GM19238 (cell line): ENCODE results near the gene CACNA1B.
"Not testable (repeated sequence)": the region's sequence is repeated elsewhere in the genome, so short reads cannot be mapped to it uniquely, and the experiment has no call there.

ENCODE experiments used
- DNase-seq: peaks from one replicate; pipeline ENCODE4 v3.0.0; 2011; ENCODE audit warnings: low spot score; ENCODE audit not compliant: insufficient read length

The CACNA1B gene

DNA sequence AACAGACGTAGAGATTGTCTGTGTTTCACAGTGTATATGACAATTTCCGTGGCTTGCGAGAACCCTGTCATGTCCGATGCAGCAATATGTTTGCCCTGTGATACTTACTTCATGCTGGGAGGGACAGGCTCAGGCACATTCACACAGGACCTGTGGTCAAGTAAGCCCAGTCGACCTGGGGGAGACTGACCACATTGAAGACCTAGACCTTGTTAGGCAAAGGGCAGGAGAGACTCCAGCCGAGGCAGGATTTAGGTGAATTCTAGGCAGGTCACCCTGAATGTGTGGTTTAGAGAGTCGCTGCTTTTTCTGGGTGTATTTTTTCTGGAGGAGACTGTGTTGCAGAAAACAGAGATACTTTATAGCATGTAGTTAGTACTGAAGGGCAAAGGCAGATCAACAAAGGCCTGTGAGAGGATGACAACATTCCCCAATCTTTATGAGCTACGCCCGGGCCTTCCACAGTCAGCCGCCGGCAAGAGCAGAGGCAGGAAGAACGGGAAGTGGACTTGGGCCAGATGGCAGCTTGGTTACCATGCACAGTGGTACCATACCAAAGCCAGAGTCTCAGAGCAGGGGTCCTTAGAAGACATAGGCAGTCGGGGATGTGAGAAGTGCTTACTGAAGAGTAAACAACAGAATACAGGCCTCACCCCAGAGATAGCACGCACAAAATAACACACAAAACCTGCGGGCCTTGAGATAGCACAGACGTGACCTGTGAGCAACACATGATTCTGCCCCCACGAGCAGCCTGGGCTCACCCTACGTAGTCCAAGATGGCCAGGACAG lies 220.7 kb downstream of the CACNA1B start:
- no peak for DNase-seq

DNA sequence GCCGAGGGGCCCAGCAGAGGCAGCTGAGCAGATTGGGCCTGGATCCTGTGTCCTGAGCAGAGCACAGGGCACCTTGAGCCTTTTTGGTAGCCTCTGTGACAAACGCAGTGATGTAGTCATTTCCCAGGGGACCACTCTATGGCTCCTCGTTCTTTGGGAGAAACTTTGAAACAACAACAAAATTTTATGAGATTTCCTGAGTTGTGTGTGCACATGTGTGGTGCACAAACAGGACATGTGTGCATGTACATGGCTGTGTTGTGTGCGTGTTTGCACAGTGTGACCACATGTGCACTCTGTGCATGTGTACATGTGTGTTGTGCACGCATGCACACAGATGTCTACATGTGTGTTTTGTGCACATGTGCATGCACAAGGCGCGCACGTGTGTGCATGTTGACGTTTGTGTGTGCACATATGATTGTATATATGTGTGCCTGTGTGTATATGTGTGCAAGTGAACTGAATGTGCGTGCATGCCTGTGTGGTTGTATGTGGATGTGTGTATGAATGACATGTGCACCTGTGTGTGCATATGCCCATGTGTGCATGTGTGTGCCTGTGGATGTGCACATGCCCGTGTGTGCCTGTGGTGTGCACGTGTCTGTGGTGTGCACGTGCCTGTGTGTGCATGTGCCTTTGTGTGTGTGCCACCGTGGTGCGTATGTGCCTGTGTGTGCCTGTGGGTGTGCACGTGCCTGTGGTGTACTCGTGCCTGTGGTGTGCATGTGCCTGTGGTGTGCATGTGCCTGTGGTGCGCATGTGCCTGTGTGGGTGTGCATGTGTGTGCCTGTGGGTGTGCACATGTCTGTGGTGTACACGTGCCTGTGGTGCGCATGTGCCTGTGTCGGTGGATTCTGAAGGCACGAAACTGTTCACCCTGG lies 221.6 kb downstream of the CACNA1B start:
- no peak for DNase-seq

DNA sequence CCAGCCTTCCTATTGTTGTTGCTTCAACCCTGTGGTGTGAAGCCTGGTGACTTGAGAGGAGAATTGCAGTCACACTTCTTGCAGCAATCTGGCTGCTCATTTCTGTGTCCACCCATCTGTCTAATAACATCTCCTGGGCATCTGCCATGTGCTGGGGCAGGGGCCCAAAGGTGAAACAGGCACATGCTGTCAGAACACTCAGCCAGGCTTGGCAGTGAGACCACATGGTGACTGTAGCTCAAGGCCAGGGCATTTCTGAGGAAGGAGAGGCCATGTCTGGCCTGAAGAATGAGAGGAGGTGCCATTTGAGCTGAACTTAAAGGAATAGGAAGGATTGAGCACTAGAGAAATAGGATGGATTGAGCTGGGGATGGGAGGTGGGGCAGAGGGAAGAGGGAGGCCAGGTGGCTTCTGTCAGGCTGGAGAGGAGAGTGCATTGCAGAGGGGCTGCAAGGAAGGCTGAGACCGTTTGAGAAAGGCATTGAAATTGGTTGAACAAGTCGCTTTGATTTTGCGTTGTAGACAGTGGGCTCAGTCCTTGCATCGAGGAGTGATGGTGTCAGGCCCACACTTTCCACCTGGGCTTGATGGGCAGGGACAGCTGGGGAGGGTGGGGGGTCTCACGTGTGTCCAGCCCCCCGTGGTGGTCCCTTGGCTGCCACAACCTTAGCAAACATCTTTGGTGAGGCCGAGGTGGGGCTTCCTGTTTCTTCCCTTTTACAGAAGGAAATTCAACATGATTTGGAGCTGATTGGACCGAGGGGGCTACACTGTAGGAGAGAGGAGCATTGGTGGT lies 222.4 kb downstream of the CACNA1B start:
- no peak for DNase-seq

DNA sequence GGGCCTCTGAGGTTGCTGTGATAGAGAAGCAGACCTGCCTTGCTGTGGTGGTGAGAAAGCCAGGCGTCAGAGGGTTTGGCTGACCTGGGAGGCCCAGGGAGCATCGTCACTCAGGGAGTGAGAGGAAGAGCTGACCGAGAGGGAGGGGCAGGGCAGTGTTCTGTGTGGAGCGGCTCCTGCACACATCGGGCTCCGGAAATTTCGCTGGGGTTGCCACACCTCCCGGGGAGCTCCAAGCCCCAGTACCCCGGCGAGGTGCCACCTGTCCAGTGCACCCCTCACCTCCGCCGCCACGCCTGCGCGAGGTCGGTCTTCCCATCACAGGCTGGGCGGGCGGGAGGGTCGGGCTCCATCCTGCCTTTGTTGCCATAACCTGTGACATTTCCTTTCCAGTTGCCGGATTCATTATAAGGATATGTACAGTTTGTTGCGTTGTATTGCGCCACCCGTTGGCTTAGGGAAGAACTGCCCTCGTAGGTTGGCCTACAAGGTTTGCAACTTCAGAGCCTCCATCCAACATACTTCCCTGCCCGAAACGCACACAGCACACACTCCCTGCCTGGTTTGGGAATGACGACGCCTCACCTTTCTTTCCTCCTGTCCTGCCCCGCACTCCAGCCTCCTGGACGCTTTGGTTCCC lies 223.2 kb downstream of the CACNA1B start:
- no peak for DNase-seq

DNA sequence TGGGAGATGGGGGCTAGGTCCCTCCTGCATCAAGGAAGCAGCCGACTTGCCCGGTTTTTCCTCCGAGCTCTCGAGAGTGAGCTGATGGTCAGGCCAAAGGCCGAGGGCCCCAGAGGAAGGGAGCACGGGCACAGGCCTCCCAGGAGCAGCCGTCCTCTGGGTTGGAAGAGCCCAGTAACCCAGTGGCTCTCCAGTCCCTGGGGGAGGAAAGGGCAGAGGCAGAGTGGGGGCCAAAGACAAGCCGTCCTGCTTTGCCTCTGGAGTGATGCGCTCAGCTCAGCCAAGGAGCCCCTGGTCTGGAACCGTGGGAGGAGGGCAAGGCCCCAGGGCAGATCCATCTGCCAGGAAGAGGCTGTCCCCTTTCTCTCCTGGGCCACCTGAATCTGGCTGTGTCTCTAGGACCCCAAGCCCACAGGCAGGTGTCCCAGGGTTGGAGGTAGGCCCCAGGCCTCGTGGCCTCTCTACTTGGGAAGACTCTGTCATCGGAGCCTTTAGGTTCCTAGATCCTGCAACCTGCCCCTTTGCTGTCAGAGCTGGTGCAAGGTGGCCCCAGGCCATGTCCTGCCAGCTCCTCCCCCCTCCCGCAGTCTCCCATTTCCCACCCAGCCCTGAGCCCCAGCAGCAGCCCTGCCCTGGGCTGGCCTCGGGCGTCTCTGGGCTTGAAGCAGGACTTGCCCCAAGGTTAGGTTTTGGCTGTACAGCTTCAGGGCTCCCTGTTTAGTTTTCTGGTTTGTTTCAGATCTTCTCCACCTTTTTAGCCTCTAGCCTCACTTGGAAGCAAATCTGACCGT lies 224.1 kb downstream of the CACNA1B start:
- no peak for DNase-seq

DNA sequence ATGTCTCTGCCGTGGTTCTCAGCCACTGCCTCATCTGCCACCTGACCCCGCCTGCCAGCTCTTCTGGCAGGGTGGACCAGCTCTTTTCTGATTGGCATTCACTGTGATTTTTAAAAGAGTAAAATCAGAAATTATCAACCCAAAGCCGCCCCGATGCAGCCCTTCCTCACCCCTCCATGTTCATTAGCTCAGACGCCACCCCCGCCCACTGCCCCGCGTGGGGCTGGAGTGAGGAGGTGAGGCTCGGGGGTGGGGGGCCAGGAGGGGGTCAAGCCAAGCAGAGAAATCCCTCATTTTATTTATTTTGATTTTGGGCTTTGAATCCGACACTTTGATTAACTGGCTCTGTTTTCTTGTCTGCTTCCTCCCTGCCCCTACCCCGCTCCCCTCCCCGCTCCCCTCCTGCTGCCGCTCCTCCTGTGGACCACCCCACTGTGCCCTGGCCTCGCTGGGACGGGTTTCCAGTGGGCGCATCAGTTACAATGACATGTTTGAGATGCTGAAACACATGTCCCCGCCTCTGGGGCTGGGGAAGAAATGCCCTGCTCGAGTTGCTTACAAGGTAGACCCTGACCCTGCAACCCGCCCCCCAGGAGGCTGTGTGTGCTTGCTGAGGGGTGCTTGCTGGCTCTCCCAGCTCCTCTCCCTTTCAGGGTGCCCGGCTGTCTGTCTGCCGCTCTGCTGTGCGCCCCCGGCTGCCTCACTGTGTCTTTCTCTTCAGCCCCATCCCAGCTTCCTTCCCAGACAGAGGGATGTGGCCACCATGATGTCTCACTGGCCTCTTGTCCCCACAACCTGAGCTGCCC lies 224.9 kb downstream of the CACNA1B start:
- DNase-seq = no peak

DNA sequence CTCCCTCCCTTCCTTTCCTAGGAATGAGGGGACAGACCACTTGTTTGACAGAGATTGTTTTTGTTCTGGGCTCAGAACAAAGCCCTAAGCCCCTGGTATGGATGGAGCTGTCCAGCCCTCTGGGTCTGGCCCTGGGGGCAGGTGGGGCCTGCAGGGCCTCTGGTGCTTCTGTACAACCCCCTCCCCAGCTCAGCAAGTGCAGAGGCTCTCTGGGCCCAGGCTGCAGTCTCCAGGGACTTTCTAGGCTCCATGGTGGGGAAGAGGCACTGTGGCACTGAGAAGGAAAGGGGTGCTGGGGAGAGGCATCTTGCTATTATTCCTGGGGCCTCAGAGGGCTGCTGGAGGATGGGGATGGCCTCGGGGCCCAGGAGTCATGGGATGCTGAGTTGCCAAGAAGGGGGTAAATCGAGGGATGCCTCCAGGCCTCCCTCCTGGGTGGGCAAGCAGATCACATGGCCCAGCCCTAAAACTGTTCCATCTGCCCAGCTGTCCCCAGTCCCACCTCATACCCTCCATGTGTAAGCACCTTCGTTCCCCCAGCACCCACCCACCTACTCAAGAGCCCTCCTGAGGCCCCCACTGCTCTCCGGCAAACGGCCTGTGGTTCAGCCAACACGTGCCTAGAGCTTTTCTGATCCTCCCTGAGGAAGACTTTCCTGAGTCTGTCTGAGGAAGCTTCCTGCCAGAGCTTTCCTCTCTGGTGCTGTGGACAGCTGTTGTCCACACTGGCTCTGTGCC lies 225.7 kb downstream of the CACNA1B start:
- no peak for DNase-seq

DNA sequence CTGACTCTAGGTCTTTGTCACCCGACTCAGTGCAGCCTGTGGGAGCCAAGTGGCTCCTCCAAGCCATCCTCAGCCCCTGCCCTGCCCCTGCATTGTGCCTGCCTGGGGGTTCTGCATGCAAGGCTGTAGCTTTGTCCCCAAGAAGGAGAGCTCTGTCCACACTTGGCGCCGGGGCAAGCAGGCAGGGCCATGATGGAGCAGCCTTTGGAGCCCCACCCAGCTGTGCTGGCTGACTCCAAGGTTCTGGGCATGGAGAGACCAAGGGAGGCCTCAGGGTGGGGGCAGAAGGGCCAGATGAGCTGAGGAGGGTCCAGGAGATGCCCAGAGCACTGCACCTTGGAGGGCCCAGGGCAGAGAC lies 226.2 kb downstream of the CACNA1B start:
- DNase-seq = no peak

DNA sequence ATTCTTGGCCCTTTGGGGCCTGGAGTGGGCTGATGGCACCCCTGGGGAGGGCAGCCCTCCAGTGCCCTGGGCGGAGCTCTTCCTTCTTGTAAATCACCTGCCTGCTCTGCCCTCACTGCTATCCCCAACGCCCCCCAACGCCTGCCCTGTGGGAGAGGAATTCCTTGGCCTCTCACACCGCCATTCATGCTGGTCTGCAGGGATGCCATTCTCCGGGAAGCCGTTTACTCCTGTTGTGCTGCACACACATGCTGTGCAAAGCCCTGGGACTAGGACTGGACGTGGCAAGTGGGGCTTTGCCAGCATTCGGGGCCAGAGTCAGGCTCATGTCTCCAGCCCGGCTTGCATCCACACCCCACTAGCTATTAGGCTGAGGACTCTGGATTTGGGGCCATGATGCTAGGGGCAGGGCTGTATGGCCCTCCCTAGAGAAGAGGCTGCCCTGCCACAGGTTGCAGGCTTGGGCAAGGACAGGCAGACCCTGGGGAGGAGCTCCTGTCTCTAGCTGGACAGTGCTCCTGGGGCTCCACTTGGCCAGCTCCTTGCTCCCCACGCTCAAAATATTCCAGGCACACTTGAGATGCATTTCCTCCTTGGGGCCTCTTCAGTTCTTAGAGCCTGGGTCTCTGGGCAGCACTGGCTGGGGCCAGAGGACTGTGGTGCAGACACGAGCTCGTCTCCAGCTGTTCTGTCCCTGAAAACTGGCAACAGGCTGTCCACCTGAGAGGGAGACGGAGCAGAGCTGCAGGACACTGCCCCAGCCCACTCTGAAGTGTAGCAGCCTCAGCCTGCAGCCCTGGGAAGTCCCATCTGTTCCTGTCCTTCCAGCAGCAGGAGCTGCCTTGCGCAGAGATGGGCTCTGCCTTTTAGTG lies 226.9 kb downstream of the CACNA1B start:
- no peak for DNase-seq

DNA sequence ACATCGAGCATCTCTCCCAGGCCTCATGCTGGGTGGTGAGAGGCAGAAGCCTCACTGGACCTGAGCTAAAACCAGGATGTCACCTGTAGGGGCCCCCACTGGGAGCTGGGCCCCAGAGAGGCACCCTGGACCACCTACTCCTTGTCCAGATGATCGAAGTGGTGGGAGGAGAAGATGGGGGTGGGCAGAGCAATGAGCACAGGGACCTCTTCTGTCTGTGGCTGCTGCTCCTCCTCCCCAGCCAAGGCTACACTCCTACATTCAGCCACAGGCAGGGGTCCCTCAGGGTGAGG lies 227.5 kb downstream of the CACNA1B start:
- no peak for DNase-seq

DNA sequence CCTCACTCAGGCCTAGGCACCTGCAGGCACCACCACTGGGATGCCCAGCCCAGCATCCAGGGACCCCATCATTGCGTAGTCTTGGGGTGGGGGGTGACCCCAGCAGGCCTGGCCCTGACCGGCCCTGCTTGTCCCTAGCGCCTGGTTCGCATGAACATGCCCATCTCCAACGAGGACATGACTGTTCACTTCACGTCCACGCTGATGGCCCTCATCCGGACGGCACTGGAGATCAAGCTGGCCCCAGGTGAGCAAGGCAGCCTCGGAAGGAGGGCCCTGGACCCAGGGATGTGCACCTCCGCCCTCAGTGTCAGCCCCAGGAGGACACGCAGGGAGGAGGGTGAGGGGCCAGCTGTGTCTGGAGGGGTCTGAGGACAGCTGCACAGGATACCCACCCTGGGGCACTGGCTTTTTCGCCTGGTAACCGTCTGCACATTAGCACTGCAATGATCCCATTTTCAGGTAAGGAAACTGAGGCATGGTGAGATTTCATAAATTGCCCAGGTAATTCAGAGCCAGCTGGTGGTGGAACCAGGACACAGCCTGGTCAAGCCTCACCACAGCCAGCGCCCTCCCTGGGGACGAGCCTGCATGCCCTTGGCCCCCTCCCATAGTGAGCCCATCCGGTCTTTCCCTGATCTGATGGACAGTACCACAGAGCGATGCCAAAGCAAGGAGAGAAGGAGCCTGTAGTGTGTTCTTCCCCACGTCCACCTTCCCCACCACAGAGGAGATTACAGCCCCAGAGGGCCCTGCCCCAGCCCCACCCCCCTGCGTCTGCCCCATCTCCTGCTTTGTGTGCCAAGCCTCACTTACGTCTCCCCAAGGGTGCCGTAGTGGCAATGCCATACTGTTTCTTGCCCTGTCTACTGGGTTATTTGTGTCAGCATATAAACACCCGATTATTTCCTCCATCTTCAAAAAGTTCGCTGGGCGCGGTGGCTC lies 228.3 kb downstream of the CACNA1B start:
- no peak for DNase-seq

DNA sequence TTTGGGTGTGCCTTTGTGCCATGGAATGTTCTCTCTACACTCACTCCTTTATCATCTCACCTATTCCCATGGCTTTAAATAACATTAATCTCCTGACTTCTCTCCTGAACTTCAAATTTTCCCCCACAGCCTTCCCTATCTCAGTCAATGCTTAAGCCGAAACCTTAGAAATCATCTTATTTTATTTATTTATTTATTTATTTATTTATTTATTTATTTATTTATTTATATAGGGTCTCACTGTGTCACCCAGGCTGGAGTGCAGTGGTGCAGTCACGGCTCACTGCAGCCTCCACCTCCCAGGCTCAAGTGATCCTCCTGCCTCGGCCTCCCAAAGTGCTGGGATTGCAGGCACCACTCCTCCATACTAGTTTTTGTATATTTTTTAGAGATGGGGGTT lies 229.5 kb downstream of the CACNA1B start:
- not testable (repeated sequence) for DNase-seq

DNA sequence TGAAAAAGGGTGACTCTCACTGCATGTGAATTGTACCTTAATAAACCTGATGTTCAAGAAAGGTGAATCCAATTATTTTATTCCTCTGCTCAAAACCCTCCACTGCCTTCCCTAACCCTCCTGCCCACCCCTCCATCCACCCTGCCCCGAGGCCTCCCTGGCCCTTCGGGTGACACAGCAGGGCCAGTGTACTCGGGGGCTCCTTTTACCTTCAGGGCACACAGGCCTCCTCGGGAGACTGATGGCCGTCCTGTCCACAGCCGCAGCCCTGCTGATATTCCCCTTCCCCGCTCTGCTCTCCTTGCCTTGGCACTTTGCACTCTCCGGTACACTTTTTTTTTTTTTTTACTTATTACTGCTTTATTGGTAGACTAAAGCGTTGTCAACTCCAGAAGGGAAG lies 234.0 kb downstream of the CACNA1B start:
- no peak for DNase-seq

DNA sequence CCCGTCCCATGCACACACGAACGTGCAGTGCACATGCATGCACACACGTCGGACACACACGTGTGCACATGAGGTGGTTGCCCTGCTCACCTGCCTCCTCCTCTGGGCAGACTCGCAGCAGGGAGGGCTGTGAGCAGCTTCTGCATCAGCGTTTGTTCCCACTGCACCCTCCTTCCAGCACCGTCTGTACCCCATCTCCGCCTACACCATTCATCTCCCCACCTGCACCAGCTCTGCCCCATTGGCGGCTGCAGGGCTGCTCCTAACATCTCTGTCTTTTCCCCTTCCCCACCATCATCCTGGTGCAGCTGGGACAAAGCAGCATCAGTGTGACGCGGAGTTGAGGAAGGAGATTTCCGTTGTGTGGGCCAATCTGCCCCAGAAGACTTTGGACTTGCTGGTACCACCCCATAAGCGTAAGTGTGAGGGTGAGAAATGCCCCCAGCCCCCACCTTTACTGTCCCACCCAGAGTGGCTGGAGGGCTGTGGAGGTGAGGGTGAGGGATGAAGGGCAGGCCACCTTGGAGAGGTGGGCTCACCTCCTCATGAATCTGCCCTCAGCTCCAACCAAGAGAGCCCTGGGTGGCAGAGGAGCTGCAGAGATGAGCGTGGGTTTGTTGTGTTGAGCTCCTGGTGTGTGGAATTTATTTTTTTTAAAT lies 234.6 kb downstream of the CACNA1B start:
- DNase-seq = no peak

DNA sequence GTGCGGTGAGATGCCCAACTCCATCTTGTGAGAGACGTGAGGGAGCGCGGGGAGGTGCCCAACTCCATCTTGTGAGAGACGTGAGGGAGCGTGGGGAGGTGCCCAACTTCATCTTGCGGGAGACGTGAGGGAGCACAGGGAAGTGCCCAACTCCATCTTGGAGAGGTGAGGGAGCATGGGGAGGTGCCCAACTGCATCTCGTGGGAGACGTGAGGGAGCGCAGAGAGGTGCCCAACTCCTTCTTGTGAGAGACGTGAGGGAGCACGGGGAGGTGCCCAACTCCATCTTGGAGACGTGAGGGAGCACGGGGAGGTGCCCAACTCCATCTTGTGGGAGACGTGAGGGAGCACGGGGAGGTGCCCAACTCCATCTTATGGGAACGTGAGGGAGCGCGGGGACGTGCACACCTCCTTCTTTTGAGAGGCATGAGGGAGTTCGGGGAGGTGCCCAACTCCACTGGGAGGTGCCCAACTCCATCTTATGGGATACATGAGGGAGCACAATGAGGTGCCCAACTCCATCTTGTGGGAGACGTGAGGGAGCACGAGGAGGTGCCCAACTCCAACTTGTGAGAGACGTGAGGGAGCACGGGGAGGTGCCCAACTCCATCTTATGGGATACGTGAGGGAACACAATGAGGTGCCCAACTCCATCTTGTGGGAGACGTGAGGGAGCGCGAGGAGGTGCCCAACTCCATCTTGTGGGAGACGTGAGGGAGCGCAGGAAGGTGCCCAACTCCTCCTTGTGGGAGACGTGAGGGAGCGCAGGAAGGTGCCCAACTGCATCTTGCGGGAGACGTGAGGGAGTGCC lies 235.4 kb downstream of the CACNA1B start:
- no peak for DNase-seq
